SHP77 treated with DMSO at 0.1 percent for 48 hours (cell line): ENCODE results near the gene TBX1.

ENCODE experiments used
- DNase-seq: peaks from one replicate; lab custom pipeline; 2025; lab: John Stamatoyannopoulos, UW

Gene TBX1

GRCh38 chr22:19800306-19800705 is 39.7 kb downstream of the TBX1 start:
- no peak for DNase-seq

- DNase-seq = no peak
Measured at GRCh38 chr22:19800761-19801244, 40.2 kb downstream of the TBX1 start.

GRCh38 chr22:19801340-19802000 is 40.9 kb downstream of the TBX1 start:
- DNase-seq = no peak

- DNase-seq = no peak
Measured at GRCh38 chr22:19802001-19802893, 41.7 kb downstream of the TBX1 start.

- no peak for DNase-seq
Measured at GRCh38 chr22:19802894-19803735, 42.5 kb downstream of the TBX1 start.

- DNase-seq = no peak
Measured at GRCh38 chr22:19803736-19804267, 43.2 kb downstream of the TBX1 start.

- no peak for DNase-seq
Measured at GRCh38 chr22:19805821-19806212, 45.2 kb downstream of the TBX1 start.

GRCh38 chr22:19806213-19807160 is 45.9 kb downstream of the TBX1 start:
- no peak for DNase-seq

- no peak for DNase-seq
Measured at GRCh38 chr22:19807161-19807913, 46.8 kb downstream of the TBX1 start.

- DNase-seq = no peak
Measured at GRCh38 chr22:19807914-19808872, 47.6 kb downstream of the TBX1 start.

- DNase-seq = no peak
Measured at GRCh38 chr22:19808873-19809478, 48.4 kb downstream of the TBX1 start.

GRCh38 chr22:19809741-19810140 is 49.2 kb downstream of the TBX1 start:
- DNase-seq = no peak

- no peak for DNase-seq
Measured at GRCh38 chr22:19810381-19811201, 50.0 kb downstream of the TBX1 start.

- no peak for DNase-seq
Measured at GRCh38 chr22:19811211-19811621, 50.6 kb downstream of the TBX1 start.

- DNase-seq = no peak
Measured at GRCh38 chr22:19811811-19812771, 51.5 kb downstream of the TBX1 start.

- DNase-seq = no peak
Measured at GRCh38 chr22:19812910-19813309, 52.3 kb downstream of the TBX1 start.
